HCT116 (cell line): ENCODE measurements around the gene TSPO. TPM values are rescaled to one million over a fixed set of nuclear protein-coding genes. Genes with fewer than 3 reads are reported as not detected.

Experiments used
- ATAC-seq: fragments of 200-7000 bp; cut with Tn5 transposase; 2 replicates; pipeline ENCODE4 v1.9.1; 2020; ENCODE audit warnings: mild to moderate bottlenecking, moderate library complexity
- BruUV-seq: library from RNA; stranded (reverse); fragments of 400-500 nt; replicated peaks from 2 replicates; lab custom pipeline; 2021; lab: Mats Ljungman, UMichigan
- CTCF ChIA-PET: fragments of 300-600 bp; sonication (Branson Sonifier 250); formaldehyde crosslinking; loops from one replicate; lab custom pipeline; 2021; ENCODE audit warnings: antibody characterized with exemption; lab: Charles Lee
- POLR2A ChIA-PET: fragments of 300-600, 350-600 bp; sonication (Branson Sonifier 250); formaldehyde crosslinking; loops from one replicate; lab custom pipeline; 2021; ENCODE audit warnings: antibody characterized with exemption; lab: Charles Lee
- RAD21 ChIA-PET, 2 experiments: fragments of 300-600 bp; sonication (Branson Sonifier 250); formaldehyde crosslinking; loops; one replicate each; lab custom pipeline; 2023; ENCODE audit warnings: low total read pairs in 2 of 2; ENCODE audit not compliant: uncharacterized antibody in 2 of 2, unreplicated experiment in 2 of 2, low non-redundant PET in 1 of 2; lab: Charles Lee
- DNase-seq: peaks from one replicate; pipeline ENCODE4 v3.0.0-alpha.2; 2010; ENCODE audit warnings: low read depth, low spot score
- H2AFZ ChIP-seq: fragments of 200-600 bp; shearing (Covaris generic), sonication (generic); 2 replicates; pipeline ENCODE4 v1.6.1; 2017; ENCODE audit warnings: low read depth, mixed run types, mixed read lengths, antibody characterized with exemption, low read length; ENCODE audit not compliant: poor library complexity, severe bottlenecking
- H3K27ac ChIP-seq: 2 replicates; pipeline ENCODE4 v1.5.1; 2012; ENCODE audit warnings: low read depth, low read length
- H3K27me3 ChIP-seq: fragments of 200-600 bp; sonication (generic); 2 replicates; pipeline ENCODE4 v1.6.1; 2016; ENCODE audit warnings: mixed run types, low read length, mixed read lengths; ENCODE audit not compliant: insufficient read depth
- H3K36me3 ChIP-seq, 2 experiments: fragments of 200-500 bp in 1 of 2; fragments of 200-600 bp in 1 of 2; sonication (Bioruptor generic) in 1 of 2; sonication (generic) in 1 of 2; 2 replicates each; pipeline versions ENCODE4 v1.5.1 to v1.6.1; 2014 to 2016; ENCODE audit warnings: low read length in 2 of 2, inconsistent platforms in 1 of 2, mixed read lengths in 1 of 2, mixed run types in 1 of 2; ENCODE audit not compliant: insufficient read depth in 2 of 2, control insufficient read depth in 1 of 2
- H3K4me1 ChIP-seq, 2 experiments: fragments of 200-600 bp in 1 of 2; sonication (generic) in 1 of 2; 2 replicates each; pipeline versions ENCODE4 v1.5.1 to v1.6.1; 2012 to 2017; ENCODE audit warnings: low read length in 2 of 2, inconsistent platforms in 1 of 2, mild to moderate bottlenecking in 1 of 2, mixed read lengths in 1 of 2, mixed run types in 1 of 2, moderate library complexity in 1 of 2; ENCODE audit not compliant: insufficient read depth in 2 of 2, control insufficient read depth in 1 of 2
- H3K4me2 ChIP-seq: fragments of 200-600 bp; sonication (generic); 2 replicates; pipeline ENCODE4 v1.6.1; 2017; ENCODE audit warnings: mixed run types, low read length, mixed read lengths
- H3K4me3 ChIP-seq, 2 experiments: fragments of 200-600 bp in 1 of 2; sonication (generic) in 1 of 2; replicated peaks in 1 of 2; 2 replicates each; pipeline ENCODE4 v1.5.1; 2011 to 2016; ENCODE audit warnings: low read length in 2 of 2, control low read depth in 1 of 2, low read depth in 1 of 2, mild to moderate bottlenecking in 1 of 2, mixed read lengths in 1 of 2, mixed run types in 1 of 2
- H3K79me2 ChIP-seq: fragments of 200-600 bp; sonication (generic); 2 replicates; pipeline ENCODE4 v1.6.1; 2017; ENCODE audit warnings: mild to moderate bottlenecking, mixed run types, low read length, moderate library complexity, mixed read lengths; ENCODE audit not compliant: insufficient read depth
- H3K9ac ChIP-seq: fragments of 200-600 bp; sonication (generic); 2 replicates; pipeline ENCODE4 v1.6.1; 2016; ENCODE audit warnings: low read length, mixed read lengths
- H3K9me2 ChIP-seq: fragments of 200-600 bp; sonication (generic), shearing (Covaris generic); 2 replicates; pipeline ENCODE4 v1.6.1; 2017; ENCODE audit warnings: mixed run types, mild to moderate bottlenecking, moderate library complexity; ENCODE audit not compliant: insufficient read depth
- H3K9me3 ChIP-seq, 2 experiments: fragments of 200-500 bp in 1 of 2; fragments of 200-600 bp in 1 of 2; sonication (Bioruptor generic) in 1 of 2; sonication (generic) in 1 of 2; 2 replicates each; pipeline ENCODE4 v1.6.1; 2014 to 2017; ENCODE audit warnings: low read length in 2 of 2, mixed read lengths in 2 of 2, inconsistent platforms in 1 of 2, low read depth in 1 of 2, mild to moderate bottlenecking in 1 of 2, mixed run types in 1 of 2, moderate library complexity in 1 of 2; ENCODE audit not compliant: control insufficient read depth in 1 of 2, insufficient read depth in 1 of 2
- H4K20me1 ChIP-seq: fragments of 200-600 bp; sonication (generic), shearing (Covaris generic); 2 replicates; pipeline ENCODE4 v1.6.1; 2017; ENCODE audit warnings: mixed run types, mild to moderate bottlenecking, moderate library complexity; ENCODE audit not compliant: insufficient read depth
- EGR1 ChIP-seq: IDR thresholded peaks from 2 replicates; pipeline ENCODE4 v1.6.1; 2012; ENCODE audit warnings: low read depth
- EZH2 ChIP-seq: fragments of 200-600 bp; sonication (generic); IDR thresholded peaks from 2 replicates; pipeline ENCODE4 v1.6.1; 2017; ENCODE audit warnings: antibody characterized with exemption, mixed run types
- FOSL1 ChIP-seq: IDR thresholded peaks from 2 replicates; pipeline ENCODE4 v1.6.1; 2012; ENCODE audit warnings: low read depth
- JUND ChIP-seq: IDR thresholded peaks from 2 replicates; pipeline ENCODE4 v1.6.1; 2012
- POLR2A ChIP-seq: IDR thresholded peaks from 2 replicates; pipeline ENCODE4 v1.7.0; 2011; ENCODE audit warnings: borderline replicate concordance; ENCODE audit not compliant: insufficient read depth, insufficient read length; ENCODE audit errors: extremely low read depth
- POLR2AphosphoS5 ChIP-seq: IDR thresholded peaks from 2 replicates; pipeline ENCODE4 v1.6.1; 2011; ENCODE audit warnings: mild to moderate bottlenecking, low read depth, low read length, moderate library complexity
- RAD21 ChIP-seq: IDR thresholded peaks from 2 replicates; pipeline ENCODE4 v1.6.1; 2012; ENCODE audit warnings: low read depth, mild to moderate bottlenecking
- SIN3A ChIP-seq: IDR thresholded peaks from 2 replicates; pipeline ENCODE4 v1.6.1; 2012; ENCODE audit warnings: low read depth
- SRF ChIP-seq: IDR thresholded peaks from 2 replicates; pipeline ENCODE4 v1.6.1; 2012; ENCODE audit warnings: low read depth
- TCF7L2 ChIP-seq: IDR thresholded peaks from 2 replicates; pipeline ENCODE4 v1.7.0; 2011; ENCODE audit warnings: borderline replicate concordance, inconsistent platforms; ENCODE audit not compliant: insufficient read depth, insufficient read length; ENCODE audit errors: extremely low read depth
- YY1 ChIP-seq: IDR thresholded peaks from 2 replicates; pipeline ENCODE4 v1.6.1; 2011; ENCODE audit warnings: low read length, low read depth, moderate library complexity, mild to moderate bottlenecking; ENCODE audit not compliant: insufficient replicate concordance; ENCODE audit errors: extremely low read depth
- ZNF274 ChIP-seq: fragments of 200-500 bp; sonication (Bioruptor generic); IDR thresholded peaks from 2 replicates; pipeline ENCODE4 v1.6.1; 2014; ENCODE audit warnings: mild to moderate bottlenecking, low read depth, low read length, inconsistent platforms
- intact Hi-C: fragments of 100-400 bp; cut with micrococcal nuclease; formaldehyde crosslinking; loops from 2 replicates; pipeline ENCODE4 v1.10.0; 2022
- total RNA-seq: library from RNA; stranded (reverse); gene quantifications from one replicate; pipeline ENCODE4 v1.2.1, GENCODE V29; 2021; ENCODE audit not compliant: unreplicated experiment
- TF ChIP-seq, protein P1 (sequence below): IDR thresholded peaks from 2 replicates; pipeline ENCODE4 v1.6.1; 2012
- TF ChIP-seq, protein P2 (sequence below): IDR thresholded peaks from 2 replicates; pipeline ENCODE4 v1.6.1; 2011; ENCODE audit warnings: mild to moderate bottlenecking, low read length, moderate library complexity; ENCODE audit not compliant: insufficient replicate concordance; ENCODE audit errors: extremely low read depth
- TF ChIP-seq, protein P3 (sequence below): IDR thresholded peaks from 2 replicates; pipeline ENCODE4 v1.6.1; 2012
- TF ChIP-seq, protein P4 (sequence below), 3 experiments: fragments of 200-600 bp in 1 of 3; sonication (generic) in 1 of 3; IDR thresholded peaks in 2 of 3; conservative IDR thresholded peaks in 1 of 3; 2 replicates each; pipeline ENCODE4 v1.5.1; 2012 to 2017; ENCODE audit warnings: low read depth in 2 of 3, low read length in 2 of 3, antibody characterized with exemption in 1 of 3, borderline replicate concordance in 1 of 3, control low read depth in 1 of 3, mild to moderate bottlenecking in 1 of 3, mixed read lengths in 1 of 3, mixed run types in 1 of 3, moderate library complexity in 1 of 3; ENCODE audit not compliant: insufficient read depth in 1 of 3

Gene TSPO
- total RNA-seq, 1 experiment from 2014 or later: 192 TPM

DNA sequence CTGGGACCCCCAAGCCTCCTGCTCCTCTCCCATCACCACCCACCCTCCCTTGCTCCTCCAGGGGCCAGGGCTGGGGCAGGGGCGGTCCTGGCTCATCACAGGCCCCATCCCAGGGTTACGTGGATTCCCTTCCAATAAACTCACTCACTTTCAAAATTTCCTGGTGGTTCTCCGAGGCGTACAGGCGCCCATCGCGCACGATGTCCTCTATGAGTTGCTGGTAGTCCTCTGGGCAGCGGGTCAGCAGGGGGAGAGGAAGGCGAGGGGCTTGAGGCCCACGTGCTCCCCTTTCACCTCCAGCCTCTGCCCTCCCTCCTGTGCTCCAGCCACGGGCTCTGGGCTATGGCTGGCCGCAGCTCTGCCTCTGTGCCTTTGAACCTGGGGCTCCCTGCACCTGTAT lies 56.0 kb downstream of the TSPO start:
- Histone ChIP-seq H3K79me2 (no peaks in the 10 kb centered on the region), H3K36me3 (no peaks in the 10 kb centered on the region), H3K9ac (no peak overlapping the region), H3K9me3 (no peaks in the 10 kb centered on the region), H3K27me3 (no peaks in the 10 kb centered on the region), H2AFZ (no peak overlapping the region), H3K9me2 (no peaks in the 10 kb centered on the region), H4K20me1 (no peaks in the 10 kb centered on the region), H3K27ac (no peak overlapping the region), H3K4me2 (peak overlapping the region; percentile 45), H3K4me1 (peaks cover 0 to 11% of the 10 kb centered on the region in 2 experiments; a peak in 2 of 4 replicates), H3K4me3 (no peak overlapping the region)
- ChIA-PET CTCF (interaction anchor here (1.9 kb wide), 1 partner anchor 20 kb away, joined by 11 read pairs; no protein-coding TSS in a partner anchor), POLR2A (no interaction called here), RAD21 (no interaction called here)
- intact Hi-C loops: no loop called here
- TF ChIP-seq, protein P1, sequence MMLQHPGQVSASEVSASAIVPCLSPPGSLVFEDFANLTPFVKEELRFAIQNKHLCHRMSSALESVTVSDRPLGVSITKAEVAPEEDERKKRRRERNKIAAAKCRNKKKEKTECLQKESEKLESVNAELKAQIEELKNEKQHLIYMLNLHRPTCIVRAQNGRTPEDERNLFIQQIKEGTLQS: no peak
- TF ChIP-seq, protein P2, sequence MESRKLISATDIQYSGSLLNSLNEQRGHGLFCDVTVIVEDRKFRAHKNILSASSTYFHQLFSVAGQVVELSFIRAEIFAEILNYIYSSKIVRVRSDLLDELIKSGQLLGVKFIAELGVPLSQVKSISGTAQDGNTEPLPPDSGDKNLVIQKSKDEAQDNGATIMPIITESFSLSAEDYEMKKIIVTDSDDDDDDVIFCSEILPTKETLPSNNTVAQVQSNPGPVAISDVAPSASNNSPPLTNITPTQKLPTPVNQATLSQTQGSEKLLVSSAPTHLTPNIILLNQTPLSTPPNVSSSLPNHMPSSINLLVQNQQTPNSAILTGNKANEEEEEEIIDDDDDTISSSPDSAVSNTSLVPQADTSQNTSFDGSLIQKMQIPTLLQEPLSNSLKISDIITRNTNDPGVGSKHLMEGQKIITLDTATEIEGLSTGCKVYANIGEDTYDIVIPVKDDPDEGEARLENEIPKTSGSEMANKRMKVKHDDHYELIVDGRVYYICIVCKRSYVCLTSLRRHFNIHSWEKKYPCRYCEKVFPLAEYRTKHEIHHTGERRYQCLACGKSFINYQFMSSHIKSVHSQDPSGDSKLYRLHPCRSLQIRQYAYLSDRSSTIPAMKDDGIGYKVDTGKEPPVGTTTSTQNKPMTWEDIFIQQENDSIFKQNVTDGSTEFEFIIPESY: no peak
- TF ChIP-seq TCF7L2 (no peak), SRF (no peak), EZH2 (no peak), YY1 (no peak), RAD21 (no peak), ZNF274 (no peak), FOSL1 (no peak), JUND (no peak), EGR1 (no peak), POLR2A (no peak), SIN3A (no peak), POLR2AphosphoS5 (no peak)
- TF ChIP-seq, protein P3, sequence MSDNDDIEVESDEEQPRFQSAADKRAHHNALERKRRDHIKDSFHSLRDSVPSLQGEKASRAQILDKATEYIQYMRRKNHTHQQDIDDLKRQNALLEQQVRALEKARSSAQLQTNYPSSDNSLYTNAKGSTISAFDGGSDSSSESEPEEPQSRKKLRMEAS: no peak
- TF ChIP-seq, protein P4, sequence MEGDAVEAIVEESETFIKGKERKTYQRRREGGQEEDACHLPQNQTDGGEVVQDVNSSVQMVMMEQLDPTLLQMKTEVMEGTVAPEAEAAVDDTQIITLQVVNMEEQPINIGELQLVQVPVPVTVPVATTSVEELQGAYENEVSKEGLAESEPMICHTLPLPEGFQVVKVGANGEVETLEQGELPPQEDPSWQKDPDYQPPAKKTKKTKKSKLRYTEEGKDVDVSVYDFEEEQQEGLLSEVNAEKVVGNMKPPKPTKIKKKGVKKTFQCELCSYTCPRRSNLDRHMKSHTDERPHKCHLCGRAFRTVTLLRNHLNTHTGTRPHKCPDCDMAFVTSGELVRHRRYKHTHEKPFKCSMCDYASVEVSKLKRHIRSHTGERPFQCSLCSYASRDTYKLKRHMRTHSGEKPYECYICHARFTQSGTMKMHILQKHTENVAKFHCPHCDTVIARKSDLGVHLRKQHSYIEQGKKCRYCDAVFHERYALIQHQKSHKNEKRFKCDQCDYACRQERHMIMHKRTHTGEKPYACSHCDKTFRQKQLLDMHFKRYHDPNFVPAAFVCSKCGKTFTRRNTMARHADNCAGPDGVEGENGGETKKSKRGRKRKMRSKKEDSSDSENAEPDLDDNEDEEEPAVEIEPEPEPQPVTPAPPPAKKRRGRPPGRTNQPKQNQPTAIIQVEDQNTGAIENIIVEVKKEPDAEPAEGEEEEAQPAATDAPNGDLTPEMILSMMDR (IDR thresholded peaks at IDR 0.05 in 2 of 3, conservative IDR thresholded peaks at IDR 0.05 in 1 of 3; ENCODE audit: borderline replicate concordance in 1 of 3, insufficient read depth in 1 of 3, low read depth in 2 of 3, low read length in 2 of 3): no peak
- DNase-seq (no peak), ATAC-seq (peak; percentile 12; the same call in 1 of the 2 replicates)
- no TSS peak for BruUV-seq
